ENCODE results near the gene FBN3.
"Not testable (repeated sequence)": the region's sequence is repeated elsewhere in the genome, so short reads cannot be mapped to it uniquely, and the experiment has no call there.

Gene FBN3

DNA sequence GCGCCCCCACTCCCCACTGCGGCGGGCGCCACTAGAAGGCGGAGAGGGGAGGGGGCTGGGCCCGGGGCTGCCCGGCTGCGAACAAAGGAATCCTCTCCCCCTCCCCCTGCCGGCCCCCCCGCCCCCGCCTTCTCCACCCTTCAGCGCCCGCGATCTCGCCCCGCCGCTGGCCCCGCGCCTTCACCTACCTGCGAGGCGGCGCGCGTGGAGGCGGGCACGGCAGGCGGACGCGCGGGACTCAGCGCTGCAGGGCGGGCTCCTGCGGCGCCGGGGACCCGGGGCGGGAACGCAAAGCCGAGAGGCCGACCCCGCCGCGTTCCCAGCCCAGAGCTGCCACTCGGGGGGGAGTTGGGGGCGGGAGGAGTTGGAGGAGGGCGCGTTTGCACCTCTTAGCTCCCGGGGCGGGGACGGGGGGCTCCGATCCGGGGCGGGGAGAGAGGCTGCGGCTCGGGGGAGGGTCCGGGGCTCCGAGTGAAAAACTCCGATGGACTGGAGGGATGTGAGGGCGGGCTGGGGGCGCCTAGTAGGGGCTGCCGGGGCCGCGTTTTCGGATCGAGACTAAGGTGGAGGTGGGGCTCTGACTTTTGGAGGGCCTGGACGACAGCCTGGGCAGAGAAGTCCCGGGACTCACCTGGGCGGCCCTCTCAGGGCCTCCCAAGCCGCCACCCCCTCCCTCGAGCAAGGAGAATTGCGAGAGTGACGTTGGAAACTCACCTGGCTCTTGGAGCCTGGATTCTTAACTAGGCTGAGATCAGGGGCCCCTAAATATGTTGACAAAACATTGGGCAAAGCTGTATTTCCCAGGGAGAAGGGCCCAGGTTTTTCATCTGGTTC is at the start of gene FBN3:
TSS of gene FBN3 (minus strand) at position 332 of the 834 bp plus-strand sequence. CDS start 2,112 bp downstream, outside the sequence.
- no peak for DNase-seq

DNA sequence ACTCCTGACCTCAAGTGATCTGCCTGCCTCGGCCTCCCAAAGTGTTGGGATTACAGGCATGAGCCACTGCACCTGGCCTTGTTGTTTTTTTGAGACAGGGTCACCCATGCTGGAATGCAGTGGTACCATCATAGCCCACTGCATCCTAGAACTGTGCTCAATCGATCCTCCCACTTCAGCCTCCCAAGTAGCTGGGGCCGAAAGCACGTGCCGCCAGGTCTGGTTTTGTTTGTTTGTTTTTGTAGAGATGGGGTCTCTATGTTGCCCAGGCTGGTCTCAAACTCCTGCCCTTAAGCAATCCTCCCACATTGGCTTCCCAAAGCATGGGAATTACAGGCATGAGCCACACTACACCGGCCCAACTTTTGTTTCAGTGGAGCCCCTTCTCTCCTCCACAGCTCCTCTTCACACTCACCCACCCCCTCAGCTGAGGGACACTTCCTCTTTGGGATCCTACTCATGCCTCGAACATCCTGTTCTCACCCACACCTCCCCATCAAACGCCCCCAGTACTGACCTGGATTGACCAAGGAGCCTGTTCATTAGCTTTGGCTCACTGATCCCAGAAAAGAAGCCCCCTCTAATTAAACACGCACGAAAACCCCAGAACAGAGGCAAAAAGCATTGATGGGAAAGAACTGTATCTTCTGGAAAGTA is 47.0 kb upstream of the FBN3 start:
- no peak for DNase-seq

DNA sequence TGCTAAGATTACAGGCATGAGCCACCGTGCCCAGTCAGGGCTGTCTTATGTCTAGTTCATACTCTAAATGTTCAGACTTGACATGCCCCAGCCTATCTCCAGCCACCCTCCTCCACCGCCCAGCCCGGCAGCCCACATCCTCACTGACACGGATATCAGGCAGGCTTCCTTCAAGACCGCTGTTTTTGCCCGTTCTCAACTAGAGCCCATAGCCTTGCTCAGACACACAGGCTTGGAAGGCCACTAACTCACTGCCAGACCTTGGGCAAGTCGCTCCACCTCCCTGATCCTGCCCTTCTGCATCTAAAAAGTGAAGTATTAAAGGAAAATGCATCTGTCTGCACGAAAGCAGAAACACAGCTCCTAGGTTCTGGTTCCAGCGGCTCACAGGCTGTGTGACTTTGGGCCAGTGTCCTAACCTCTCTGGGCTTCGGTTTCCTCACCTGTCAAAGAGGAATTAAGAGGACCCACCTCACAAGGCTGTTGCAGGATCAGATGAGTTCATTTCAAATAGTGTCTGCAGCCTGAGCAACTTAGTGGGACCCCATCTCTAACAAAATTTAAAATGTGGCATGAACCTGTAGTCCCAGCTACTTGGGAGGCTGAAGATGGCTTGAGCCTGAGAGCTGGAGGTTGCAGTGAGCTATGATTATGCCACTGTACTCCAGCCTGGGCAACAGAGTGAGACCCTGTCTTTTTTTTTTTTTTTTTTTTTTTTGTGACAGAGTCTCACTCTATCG is 45.3 kb upstream of the FBN3 start:
- no peak for DNase-seq

DNA sequence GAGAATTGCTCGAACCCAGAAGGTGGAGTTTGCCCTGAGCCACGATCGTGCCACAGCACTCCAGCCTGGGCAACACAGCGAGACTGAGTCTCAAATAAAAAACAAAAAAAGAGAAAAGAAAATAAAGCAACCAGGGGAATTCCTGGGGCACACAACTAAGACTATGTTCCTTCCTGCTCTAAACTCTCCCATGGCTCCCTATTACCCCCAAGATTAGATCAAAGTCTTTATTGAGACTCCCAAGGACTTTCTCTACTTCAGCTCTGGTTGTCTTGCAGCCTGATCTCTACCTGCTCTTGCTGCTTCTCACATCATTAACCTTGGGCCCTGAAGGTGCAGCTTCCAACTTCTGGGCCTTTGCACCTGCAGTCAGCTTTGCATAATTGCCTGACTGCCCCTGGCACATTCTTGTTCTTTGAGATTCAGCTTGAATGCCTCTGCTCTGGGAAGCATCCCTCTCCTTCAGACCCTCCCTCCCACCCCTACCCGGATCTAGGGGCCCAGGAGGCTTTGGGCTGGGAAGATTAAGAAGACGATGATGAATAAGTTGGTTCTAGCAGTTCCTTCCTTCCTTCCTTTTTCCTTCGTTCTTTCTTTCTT is 42.9 kb upstream of the FBN3 start:
- DNase-seq: no peak

DNA sequence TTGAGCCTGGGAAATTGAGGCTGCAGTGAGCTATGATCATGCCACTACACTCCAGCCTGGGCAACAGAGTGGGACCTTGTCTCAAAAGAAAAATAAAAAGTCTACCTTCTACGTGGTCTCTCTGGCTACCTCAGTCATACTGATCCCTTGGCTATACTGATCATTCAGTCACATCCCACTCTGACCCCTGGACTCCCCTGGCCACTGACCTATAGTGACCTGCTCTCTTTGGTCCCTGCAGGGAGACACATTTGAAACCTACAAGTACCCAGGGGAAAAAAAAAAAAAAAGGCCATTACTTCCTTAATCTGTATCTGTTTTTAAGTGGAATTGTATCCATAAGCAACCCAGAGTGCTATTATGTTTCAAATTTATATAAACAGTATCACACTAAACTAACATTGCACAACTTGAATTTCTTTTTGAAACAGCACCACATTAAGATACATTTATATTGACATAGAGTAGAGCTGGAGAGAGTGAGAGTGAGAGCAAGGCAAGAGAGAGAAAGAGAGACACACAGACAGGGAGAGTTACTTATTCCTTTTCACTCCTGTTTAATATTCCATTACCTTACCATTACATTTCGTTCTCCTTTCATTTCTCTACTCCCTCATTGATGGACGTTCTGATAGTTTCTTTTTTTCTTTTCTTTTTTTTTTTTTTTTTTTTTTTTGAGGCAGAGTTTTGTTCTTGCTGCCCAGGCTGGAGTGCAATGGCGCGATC is 36.1 kb upstream of the FBN3 start:
- DNase-seq: no peak

DNA sequence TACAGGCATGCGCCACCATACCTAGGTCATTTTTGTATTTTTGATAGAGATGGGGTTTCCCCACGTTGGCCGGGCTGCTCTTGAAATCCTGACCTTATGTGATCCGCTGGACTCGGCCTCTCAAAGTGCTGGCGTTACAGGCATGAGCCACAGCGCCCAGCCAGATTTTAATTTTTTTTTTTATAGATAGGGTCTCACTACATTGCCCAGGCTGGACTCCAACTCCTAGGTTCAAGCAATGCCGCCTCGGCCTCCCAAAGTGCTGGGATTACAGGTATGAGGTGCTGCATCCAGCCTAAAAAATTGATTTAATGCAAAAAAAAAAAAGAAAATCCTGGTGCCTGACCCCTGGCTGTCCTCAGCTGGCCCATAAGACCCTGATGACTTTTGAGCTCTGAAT is 34.9 kb upstream of the FBN3 start:
- no peak for DNase-seq

DNA sequence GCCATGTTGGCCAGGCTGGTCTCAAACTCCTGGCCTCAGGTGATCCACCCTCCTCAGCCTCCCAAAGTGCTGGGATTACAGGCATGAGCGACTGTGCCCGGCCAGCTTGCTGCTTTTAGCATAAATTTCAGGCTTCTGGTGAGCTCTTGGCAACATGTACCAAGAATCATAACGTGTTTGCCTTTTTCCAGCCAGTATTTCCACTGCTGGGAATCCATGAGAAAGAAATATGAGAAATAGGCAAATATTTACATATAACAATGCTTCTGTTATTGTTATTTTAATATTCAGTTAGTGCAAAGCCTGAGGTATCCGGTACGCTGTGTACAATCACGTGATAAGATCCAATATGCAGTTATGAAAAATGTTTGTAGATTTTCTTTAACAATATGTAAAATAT is 30.6 kb upstream of the FBN3 start:
- DNase-seq: no peak

DNA sequence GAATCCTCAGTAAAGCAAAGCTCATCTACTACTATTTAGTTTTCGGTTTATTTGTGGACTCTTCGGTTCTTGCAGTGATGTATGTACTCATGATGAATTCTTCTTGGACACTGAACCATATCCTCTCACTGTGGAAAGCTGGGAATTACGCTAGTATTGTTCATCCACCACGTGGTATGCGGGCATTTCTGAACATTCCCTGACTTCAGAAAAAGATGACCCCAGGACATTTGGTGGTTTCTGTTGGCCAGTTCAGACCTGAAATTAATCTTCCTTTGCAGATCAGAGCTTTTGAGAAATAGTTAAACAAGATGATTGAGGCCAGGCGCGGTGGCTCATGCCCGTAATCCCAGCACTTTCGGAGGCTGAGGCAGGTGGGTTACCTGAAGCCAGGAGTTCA is 25.3 kb upstream of the FBN3 start:
- DNase-seq: peak; percentile 48

DNA sequence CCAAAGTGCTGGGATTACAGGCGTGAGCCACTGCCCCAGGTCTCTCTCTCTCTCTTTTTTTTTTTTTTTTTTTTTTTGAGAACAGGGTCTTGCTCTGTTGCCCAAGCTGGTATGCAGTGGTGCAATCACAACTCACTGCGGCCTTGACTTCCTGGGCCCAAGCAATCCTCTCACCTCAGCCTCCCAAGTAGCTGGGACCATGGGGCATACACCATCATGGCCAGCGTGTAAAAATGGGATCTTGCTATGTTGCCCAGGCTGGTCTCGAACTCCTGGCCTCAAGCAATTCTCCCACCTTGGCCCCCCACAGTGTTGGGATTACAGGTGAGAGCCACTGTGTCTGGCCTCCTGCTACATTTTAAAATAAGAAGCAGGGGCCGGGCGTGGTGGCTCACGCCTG is 19.1 kb upstream of the FBN3 start:
- no peak for DNase-seq

DNA sequence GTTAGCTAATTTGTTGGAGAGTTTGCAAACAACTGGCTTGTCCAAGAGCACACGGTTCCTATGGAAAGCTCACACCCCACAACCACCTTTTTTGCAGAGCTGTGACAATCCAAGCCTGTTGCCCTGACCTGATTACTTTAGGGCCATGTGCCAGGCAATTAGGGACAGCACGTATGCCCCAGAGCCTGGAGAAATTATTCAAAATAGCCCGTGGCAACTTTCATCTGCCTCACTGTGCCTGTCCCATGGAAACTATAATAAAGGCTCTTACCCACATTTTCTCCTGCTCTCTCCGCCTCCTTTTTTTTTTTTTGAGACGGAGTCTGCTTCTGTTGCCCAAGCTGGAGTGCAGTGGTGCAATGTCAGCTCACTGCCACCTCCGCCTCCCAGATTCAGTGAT is 18.6 kb upstream of the FBN3 start:
- no peak for DNase-seq

DNA sequence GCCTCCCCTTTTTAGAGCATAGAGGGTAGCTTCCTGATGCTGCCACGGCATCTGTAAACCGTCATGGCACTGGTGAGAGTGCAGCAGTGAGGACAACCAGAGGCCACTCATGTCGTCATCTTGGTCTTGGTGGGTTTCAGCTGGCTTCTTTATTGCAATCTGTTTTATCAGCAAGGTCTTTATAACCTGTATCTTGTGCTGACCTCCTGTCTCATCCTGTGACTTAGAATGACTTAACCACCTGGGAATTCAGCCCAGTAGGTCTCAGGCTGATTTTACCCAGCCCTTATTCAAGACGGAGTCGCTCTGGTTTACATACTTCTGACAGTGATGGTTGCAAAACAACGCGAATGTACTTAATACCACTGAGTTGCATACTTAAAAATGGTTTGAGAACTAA is 14.4 kb upstream of the FBN3 start:
- no peak for DNase-seq

DNA sequence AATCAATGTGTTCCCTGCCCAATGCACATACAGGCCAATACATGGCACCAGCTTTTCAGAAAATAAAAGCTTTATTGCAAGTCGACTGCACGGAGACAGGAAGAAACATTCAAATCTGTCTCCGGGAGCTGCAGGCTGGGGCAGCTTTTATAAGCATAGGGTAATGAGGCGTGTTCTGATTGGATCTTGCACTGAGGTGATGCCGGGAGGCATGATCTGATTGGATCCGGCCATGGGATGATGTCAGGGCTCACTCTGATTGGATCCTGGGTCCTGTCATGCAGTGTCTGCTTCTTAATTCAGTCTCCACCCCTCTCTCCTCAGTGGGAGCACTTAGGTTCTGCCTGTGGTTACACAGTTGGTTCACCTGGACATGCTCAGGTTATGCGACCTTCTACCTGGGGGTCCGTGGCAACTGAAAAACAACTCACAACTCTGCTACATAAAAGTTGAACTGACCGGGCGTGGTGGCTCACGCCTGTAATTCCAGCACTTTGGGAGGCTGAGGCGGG is 11.8 kb upstream of the FBN3 start:
- no peak for DNase-seq

DNA sequence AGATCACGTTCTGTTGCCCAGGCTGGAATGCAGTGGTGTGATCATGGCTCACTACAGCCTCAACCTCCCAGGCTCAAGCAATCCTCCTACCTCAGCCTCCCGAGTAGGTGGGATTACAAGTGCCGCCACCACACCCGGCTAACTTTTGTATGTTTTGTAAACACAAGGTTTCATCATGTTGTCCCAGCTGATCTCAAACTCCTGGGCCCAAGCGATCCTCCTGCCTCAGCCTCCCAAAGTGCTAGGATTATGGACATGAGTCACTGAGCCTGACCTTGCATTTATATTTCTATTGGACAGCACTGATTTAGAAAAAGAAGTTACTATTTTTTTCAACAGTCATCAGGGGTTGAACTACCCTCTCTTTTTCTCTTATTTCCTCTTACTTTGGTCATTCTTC is 9.9 kb upstream of the FBN3 start:
- DNase-seq: not testable (repeated sequence)

DNA sequence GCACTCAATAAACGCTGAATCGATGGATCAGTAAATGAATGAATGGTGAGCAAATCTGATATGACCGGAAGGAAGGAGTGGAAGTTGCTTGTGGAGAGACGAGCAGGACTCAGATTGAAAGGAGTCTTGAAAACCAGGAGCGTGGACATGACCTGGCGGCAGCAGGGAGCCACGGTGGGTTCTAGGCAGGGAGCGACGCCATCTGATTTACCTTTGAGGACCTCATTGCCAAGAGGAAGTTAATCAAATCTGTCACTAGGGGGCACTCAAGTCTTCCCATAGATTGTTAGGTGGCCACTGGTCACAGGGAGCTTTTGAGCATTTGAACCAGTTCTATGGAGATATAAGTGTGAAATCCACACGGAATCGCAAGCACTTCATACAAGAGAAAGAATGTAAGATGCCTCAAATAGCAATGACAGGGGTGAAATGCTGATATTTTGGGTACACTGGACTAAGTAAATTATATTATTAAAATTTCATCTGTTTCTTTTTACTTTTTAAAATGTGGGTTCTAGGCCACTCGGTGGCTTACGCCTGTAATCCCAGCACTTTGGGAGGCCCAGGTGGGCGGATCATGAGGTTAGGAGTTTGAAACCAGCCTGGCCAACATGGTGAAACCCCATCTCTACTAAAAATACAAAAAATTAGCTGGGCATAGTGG is 9.2 kb upstream of the FBN3 start:
- DNase-seq: peak; percentile 66

DNA sequence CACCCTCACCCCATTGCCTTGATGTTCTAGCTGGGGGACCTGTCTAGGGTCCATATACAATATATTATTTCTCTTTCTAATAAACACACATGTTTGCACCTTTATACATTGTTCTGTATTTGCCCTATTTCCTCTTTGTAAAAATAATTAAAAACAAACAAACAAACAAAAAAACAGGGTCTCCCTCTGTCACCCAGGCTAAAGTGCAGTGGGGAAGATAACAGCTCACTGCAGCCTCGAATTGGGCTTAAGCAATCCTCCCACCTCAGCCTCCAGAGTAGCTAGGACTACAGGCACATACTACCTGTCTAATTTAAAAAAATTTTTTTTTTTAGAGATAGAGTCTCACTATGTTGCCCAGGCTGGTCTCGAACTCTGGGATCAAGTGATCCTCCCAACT is 5.9 kb upstream of the FBN3 start:
- no peak for DNase-seq

DNA sequence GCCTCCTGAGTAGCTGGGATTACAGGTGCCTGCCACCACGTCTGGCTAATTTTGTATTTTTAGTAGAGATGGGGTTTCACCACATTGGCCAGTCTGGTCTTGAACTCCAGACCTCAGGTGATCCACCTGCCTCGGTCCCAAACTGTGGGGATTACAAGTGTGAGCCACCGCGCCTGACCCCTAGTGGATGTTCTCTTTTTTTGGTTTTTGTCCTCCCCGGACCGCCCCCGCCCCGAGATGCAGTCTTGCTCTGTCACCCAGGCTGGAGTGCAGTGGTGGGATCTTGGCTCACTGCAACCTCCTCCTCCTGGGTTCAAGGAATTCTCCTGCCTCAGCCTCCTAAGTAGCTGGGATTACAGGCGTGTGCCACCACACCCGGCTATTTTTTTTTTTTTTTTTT is 4.6 kb upstream of the FBN3 start:
- not testable (repeated sequence) for DNase-seq

DNA sequence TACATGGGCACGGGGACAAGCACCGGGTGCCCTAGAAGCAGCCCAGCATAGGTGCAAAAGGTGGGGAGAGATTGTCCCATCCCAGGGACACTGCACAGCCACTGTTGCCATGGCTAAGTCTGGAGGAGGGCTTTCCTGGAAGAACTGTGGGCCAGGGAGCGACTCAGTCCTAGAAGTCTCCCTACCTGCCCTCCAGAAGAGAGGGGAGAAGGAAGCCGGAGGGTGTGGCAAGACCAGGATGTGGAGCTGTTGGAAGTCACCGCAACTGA is 2.3 kb upstream of the FBN3 start:
- DNase-seq: no peak

DNA sequence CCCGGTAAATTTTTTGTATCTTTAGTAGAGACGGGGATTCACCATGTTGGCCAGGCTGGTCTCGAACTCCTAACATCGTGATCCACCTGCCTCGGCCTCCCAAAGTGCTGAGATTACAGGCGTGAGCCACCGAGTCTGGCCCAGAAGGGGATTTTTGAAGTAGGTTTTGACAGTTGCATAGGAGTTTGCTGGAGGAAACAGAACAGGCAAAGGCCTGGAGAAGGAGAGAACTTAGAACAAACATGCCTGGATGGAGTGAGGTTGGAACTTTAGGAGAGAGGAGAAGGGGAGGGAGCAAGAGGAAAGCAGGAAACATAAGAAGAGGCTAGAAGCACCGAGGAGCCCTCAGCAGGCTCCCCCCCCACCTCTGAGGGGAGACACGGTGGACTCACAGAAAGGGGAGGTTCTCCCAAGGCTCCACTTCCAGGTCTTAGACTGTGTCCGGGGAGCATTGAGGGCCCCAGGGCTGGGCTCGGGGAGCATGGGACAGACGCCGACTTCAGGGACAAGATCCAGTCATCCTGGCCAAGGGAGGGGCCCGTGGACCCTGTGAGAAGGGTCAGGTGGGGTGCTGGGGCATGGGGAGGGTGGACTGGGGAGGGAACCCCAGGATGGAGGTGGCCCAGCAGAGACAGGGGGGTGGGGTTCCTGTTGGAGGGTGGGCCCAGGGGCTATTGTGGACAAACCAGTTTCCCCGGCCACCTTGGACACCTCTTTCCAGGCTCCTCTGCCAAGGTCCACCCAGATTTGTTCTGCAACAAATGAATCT is 1.8 kb upstream of the FBN3 start:
- no peak for DNase-seq

DNA sequence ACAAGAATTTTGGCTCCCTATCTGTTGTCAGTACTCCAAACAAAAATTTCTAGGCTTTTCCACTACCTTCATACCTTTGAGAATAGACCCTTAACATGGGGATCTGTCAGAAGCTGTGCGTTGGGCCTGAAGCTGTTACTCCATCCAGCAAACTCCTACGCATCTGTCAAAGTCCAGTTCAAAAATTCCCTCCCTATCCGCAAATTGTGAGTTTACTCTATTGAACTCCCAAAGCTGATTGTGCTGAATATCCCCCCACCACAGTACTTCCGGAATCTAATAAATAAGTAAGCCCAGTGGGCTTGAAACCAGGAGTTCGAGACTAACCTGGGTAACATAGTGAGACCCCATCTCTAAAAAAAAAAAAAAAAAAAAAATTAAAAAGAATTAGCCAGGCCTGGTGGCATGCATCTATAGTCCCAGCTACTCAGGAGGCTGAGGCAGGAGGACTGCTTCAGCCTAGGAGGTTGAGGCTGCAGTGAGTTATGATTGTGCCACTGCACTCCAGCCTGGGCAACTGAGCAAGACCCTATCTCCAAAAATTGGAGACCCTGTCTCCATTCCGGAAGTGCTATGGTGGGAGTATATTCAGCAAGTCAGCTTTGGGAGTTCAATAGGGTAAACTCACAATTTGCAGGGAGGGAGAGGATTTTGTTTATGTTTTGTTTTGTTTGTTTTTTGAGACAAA is 930 bp upstream of the FBN3 start:
- no peak for DNase-seq

DNA sequence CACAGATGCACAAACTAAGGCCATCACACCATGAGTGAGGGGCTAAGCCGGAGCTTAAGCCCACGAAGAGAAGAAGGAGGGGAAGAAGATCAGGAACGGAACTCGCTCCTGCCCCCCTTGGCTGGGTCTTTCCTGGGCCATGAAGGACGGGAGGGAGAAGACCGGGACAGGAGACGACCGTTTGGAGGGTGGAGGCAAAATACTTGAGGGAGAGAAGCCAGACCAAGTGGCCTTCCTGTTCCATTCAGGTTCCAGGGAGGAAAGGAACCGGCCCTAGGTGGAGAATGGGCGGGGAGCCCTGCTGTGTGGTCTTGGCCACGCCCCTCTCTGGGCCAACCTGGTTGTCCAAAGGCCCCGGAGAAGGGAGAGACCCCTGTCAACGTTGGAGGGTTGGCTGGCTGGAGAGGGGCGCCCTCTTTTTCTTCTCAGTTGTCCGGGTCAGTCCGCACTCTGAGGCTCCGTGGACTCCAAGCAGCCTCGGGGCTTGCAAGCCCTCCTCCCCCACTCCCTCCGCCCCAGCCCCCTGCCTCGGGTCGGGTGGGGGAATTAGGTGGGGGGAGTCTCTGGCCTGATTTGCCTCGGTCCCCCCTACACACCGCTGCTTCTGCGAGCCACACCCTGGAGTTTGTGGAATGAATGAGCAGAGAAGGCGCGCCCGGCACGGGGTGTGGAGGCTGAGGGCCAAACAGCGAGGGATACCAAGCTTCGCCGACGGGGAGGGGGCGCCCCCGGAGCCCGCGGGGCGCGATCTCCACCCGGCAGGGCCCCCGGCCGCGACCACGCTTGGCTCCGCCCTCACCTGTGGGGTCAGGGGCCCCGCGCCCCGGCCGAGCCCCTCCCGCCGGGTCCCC is 757 bp downstream of the FBN3 start:
- no peak for DNase-seq

All from HCEC 1CT (cell line).